GM18498 (cell line): ENCODE measurements around the gene HOXA2.

Experiments used
- ATAC-seq: cut with Tn5 transposase; IDR thresholded peaks from one replicate; pipeline ENCODE4 v1.9.1; 2021; ENCODE audit warnings: mild to moderate bottlenecking, moderate library complexity; ENCODE audit not compliant: unreplicated experiment

Gene HOXA2

DNA sequence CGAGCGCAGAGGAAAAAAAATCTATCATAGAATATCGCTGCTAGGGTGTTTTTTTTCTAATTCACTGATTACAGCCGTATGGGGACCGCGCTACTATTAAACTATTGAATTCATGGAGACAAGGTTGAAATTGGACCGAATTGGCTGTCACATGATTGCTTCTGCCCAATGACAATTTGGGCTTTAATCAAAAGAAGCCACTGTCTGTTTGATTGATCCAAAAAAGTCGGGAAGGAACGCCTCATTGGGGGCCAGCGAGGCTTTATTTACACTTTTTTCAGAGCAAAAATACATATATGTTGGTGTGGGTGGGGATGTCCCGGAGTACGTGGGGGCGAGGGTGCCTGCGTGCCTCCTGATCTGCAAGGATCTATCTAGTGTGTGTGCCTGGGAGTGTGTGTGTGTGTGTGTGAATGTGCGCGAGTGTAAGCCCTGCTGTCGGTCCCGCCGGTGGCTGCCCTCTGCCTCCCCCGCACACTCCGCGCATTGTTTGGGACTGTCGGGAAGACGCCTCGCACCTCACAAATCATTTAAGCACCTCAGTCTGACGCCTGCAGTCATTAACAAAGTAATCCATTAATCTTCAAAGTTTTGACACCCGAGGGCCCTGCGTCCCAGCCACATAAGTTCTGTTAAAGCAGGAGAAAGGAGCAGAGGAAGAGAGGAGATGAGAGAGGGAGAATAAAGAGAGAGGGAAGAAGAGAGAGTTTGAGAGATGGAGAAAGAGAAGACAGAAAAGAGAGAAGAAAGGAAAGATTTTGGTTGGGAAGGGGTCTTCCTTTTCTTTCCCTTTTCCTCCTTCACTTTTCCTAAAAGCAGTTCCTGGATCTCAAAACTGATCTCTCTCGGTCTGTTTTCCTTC lies at the start of gene HOXA2:
Gene HOXA2 (minus strand): TSS at position 103 of the 862 bp plus-strand sequence. CDS start 183 bp downstream, outside the sequence.
- no peak for ATAC-seq

DNA sequence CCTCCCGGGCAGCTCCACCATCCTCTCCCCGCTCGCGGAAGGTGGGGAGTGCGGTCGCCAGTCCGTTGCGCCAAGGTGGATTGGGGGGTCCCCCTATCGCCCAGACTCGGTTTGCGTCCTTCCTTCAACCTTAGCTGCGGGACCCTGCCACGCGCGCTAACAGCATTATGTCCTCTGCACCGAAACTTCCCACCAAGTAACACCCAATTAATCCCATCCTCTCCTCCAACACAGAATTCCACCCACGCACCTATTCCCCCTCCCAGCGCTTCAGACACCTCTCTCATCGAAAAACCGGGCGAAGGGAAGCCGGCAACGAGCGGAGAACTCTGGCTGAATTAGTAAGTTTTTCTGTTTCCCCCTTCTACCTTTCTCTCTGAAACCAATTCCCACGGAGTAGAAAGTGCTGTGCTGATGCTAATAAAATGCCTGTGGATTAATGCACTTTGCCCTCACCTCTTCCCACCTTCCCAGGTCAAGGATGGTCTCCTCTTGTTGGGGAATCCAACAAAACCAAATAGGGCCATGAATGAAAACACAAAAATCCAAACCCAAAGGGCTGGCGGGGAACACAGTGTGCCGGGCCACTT lies 49.0 kb upstream of the HOXA2 start:
- ATAC-seq, result no peak

DNA sequence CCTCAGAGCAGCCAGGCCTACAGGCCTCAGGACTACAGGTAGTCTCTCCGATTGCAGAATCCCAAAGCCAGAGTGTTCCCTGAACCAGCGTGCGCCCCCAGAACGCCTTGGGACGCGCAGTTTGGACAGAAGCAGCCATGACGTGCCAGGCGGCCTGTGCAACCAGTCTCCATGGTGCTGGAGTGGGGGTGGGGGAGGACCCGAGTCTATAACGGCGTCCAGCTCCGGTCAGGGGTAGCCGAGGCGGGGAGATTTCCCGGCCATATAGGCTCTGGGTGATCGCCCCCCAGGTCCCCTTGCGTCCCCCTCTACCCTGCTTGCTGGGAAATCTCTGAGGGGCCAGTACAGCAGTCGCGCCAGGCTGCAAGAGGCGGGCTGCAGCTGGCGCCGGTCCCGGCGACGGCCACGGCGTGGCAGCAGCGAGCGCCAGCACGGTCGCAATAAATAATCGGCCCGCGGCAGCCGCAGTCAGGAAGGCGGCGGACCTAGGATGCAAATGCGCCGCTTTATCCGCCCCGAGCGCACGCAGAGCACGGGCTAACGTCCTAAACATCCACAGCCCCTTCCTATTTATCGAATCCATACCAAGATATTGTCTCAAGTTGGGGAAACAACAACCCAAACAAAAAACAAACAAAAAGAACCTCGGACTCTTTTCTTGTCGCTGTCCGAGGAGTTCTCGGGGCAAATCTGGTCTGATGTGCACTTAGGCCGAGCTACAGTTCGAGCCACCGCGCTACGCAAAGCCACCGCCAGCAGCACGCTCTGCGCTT lies 48.3 kb upstream of the HOXA2 start:
- peak; percentile 90 for ATAC-seq

DNA sequence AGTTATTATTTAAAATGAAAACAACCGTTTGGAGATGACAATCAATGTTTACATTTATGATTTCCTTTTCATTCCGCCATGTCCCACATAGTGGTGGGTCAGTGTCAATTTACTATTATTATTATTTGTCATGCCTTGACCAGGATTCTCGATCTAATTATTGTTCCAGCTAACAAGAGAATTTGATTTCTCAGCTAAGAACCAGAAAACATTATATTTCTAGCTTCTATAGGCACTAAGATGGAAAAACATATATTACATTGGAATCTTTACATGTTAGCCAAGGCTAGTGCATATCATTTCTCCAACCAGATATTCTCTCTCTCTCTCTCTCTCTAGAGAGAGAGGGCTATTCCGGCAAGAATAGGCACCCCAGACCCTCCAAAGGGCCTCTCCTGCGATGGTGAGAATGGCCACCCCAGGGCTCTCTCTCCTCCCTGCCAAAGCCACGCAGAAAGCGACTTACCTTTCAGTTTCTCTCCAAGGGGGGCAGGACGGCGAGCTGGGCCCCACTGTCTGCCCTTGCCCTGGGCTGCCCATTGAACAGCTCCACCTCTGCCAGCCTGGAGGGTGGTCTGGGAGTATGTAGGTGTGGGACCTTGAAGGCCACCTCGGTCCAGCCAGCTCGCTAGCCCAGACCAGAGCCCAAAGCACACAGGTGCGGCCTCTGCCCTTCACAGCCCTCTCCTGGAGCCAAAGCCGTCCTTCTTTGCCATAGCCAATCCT lies 47.5 kb upstream of the HOXA2 start:
- no peak for ATAC-seq

DNA sequence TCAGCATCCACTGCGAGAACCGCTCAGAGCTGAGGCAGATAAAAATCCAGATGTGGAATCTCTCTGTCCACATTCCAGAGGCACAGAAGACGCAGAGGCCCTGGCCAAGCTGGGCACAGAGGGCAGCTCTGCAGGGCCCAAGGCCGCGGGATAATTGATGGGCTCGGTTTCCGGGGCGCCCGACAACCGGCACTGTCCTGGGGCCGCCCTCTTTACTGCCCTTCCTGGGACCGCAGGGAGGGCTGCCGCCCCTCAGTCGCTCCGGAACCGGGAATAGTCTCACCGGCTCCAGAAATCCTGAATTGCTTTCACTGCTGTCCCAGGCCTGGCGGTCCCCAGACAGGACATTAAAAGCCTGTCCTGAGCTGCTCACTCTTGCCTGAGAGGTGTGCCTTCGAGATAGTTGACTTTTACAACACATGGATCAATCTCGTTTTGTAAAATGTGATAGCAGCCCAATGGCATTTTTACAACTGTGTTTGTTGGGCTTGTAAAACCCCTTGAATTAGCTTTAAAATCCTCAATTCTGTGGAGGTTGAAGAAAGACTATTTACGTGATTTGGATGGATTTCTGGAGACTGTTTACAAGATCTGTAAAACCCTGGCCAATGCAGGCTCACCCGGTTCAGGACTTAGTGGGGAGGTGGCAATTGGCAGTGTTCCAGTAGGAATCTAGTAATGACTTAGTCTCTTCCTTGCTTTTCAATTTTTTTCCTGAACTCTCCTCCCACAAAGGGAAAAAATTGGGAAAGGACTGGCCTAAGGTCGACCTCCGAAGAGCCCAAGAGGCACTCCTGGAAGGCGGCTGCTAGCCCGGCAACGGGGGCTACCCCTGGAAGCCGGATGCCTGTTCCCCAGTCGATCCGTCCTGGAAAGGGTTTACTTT lies 46.5 kb upstream of the HOXA2 start:
- no peak for ATAC-seq

DNA sequence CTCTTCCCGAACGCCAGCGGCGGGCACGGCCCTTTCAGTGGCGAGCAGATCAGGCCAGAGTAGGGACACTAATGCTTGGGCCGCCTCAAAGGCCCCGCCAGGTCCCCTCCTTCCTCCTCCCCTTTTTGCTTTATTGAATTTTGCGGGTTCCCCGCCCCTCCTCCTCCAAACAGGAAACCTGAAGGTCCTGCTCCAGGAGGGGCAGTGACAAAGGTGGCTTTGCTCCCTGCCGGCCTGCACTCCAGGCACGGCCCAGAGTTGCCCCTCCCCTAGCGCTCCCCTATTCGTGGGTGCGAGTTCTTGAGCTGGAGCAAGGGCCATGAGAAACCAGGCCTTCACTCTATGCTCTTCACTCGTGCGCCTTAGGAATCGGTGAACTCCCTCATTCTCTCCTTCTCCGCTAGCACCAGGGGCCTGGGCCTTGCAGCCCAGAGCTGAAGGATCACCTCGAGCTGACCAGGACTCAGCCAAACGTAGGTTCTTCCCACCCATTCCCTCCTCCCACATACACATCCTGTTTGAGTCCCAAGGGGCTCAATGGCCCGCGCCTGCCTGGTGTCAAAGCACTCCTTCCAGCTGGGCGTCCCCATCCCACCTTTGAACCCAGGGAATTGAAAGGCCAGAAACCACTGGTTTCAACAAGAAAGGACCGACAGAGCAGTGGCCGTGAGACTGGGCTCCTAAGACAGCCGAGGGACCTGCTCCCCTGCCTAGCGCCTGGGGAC lies 45.7 kb upstream of the HOXA2 start:
- ATAC-seq, result no peak

DNA sequence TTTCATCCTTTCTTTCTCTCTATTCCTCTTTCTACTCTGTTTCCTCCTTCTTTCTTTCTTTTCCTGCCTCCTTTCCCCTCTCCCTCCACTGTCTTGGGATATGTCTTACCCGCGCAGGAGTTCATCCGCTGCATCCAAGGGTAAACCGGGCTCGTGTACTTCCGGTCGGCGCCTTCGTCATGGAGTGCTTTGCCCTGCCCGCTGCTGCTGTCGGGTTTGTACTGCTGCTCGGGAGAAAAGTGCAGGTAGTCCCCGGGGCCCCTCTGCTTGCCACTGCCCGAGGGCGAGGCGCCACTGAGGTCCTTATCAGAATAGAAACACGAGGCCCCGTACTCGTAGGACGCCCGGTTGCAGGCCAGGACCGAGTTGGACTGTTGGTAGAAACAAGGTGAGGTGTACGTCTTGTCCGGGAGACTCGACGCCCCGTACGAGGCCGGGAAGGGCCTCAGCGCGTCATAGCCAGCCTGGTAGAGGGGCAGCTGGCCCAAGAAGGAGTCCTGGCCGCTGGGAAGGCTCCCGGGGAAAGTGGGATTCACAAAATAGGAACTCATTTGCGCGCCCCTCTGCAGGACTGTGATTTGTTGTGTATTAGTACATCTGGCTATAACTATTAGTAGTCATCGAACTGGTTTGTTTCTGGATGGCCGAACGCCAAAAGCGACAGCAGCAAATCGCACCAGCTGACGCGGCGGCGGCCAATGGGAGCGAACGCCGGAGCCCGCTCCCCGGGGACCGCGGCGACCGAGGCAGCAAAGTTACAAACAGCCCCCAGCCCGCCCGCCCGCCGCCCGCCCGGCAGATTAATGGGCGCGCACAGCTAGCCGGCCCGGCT lies 44.9 kb upstream of the HOXA2 start, which contains the start of gene HOXA6:
Gene HOXA6 (minus strand): TSS at position 576 of the 832 bp plus-strand sequence. CDS start 25 bp downstream, at position 551.
- no peak for ATAC-seq

DNA sequence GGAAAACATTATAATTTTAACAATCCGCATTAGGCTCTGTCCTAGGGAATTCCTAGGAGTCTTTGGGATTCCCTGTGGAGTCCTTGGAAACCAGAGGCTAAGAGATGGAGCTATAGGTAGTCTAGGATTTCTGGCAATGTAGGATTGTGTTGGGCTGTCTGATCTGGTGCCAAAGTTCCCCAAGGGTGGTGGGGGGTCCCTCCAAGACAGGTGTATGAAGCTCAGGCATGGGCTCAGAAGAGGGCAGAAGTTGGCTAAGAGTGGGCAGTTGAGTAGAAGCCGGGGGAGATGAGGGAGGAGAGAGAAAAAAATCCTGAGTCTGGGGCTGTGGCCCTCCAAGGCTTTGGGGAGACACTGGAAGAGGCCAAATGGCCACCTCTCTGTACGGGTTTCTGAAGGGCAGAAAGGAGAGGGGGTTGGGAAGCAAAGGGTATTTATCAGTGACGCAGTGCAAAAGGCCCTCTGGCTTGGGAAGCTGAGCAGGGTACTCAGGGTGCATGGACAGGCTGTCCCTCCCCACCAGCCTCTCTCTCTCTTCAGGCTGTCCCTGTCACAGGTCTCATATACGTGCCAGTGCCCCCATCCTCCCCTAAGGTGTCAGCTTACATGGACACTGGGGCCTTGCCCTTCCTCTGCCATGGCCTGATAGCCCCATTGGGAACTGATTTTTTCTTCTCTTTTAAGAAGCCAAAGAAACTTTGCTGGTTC lies 44.2 kb upstream of the HOXA2 start:
- ATAC-seq, result no peak

DNA sequence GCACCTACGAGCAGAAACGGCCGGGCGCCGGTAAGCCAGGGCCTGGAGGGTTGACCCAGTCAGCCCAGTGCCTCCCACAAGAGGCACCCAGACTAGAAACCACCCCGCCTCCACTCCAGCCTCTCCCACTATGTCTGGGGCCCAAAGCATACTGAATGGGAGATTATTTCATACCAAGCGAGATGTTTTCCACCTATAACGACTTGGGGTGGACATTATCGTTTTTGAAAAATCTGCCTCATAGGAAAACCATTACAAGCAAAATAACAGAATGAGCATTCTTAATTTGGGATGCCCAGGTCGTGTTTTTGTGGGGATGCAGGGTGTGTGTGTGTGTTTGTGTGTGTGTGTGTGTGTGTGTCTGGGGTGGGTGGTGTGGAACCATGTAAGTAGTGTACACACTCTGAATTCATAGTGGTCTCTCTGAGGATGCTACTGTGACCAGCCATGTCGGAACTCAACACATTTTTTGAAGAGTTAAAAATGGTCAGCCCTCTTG lies 43.5 kb upstream of the HOXA2 start:
- ATAC-seq, result no peak

DNA sequence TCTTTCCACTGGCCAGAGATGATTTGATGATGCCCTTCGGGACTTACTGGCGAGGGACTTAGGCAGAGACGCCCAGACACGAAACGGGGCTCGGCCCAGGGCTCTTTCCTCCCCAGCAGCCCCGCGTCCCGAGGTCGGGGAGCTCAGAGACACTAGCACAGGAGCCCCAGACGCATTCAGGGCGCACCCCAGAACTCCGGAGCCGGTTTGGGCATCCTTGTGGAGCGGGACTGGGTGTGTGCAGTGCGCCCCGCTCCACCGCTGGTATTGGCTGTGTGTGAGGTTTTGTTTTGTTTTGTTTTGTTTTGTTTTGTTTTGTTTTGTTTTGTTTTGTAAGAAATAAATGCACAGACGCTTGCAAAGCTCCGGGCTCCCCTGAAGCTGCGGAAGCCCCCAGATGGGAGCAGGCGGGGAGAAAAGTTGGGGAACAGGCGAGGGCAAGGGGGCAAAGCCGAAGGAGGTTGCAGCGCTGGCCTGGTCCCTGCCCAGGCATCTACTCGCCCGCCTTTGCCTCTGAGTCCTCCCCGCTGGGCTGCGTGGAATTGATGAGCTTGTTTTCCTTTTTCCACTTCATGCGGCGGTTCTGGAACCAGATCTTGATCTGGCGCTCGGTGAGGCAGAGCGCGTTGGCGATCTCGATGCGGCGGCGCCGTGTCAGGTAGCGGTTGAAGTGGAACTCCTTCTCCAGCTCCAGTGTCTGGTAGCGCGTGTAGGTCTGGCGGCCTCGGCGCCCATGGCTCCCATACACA lies 42.9 kb upstream of the HOXA2 start:
- no peak for ATAC-seq

DNA sequence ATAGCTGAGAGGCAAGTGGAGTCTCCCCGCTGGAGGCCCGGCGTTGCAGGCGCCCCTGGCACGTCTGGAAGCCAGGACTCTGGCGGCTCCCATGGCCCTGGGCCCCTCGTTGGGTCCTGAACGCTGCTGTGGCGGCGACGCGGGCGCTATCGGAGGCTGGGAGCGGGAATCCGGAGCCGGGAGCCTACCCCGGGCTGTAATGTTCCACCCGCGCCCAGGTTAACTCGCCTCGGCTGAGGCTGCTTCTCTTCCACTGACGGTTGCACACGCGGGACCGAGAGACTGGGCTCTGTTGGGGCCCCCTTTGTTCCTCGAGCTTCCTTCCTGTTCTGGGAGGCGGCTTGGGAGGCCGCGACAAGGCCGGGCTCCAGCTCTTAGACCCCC lies 42.3 kb upstream of the HOXA2 start:
- no peak for ATAC-seq

DNA sequence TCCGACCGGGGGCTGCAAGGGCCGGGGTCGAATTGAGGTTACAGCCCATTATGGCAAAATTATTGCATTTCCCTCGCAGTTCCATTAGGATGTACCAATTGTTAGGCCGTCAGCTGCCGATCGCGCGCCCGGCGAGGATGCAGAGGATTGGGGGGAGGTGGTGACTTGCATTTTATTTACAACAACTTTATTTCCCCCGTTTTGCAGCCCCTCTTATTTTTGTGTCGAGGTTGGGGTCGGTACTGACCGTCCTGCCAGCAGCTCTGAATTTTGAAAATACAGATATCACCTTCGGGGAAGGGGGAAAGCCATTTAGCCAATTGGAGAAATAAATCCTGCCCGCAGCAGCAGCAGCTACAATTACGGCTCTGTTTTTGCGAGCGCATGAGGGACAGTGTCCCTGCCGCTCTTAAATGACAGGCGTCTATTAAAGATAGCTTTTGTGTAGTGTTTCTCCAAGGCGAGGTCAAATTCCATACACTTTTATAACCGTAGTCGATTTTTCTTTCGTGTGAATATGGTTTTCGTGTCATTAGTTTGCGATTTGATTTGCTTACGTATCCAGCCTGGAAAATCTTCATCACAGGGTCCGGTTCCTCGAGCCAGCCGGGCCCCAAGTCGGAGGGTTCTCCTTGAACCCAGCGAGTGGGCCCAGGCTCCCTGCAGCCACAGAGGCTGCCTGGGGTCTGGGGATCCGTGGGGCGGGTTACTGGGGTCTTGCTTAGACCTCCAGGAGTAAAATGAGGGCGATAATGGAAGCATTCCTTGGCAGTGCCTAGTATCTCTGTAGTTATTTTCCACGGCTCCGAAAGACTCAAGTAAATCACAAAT lies 41.7 kb upstream of the HOXA2 start:
- no peak for ATAC-seq

DNA sequence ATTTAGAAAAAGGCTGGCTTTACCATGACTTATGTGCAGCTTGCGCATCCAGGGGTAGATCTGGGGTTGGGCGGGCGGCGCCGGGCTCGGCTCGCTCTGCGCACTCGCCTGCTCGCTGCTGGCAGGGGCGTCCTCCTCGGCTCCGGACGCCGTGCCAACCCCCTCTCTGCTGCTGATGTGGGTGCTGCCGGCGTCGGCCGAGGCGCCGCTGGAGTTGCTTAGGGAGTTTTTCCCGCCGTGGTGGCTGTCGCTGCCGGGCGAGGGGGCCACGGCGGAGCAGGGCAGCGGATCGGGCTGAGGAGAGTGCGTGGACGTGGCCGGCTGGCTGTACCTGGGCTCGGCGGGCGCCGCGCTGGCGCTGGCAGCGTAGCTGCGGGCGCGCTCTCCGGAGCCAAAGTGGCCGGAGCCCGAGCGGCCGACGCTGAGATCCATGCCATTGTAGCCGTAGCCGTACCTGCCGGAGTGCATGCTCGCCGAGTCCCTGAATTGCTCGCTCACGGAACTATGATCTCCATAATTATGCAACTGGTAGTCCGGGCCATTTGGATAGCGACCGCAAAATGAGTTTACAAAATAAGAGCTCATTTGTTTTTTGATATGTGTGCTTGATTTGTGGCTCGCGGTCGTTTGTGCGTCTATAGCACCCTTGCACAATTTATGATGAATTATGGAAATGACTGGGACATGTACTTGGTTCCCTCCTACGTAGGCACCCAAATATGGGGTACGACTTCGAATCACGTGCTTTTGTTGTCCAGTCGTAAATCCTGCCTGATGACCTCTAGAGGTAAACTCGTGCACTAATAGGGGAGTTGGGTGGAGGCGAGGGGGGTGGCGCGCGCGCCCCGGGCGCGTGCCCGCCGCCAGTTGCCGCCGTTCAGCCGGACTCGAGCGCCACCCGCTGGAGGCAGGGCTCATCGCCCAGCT lies 40.8 kb upstream of the HOXA2 start, which contains the start of gene HOXA5:
Gene HOXA5 (minus strand): TSS at position 659 of the 927 bp plus-strand sequence. CDS start 74 bp downstream, at position 585.
- no peak for ATAC-seq

DNA sequence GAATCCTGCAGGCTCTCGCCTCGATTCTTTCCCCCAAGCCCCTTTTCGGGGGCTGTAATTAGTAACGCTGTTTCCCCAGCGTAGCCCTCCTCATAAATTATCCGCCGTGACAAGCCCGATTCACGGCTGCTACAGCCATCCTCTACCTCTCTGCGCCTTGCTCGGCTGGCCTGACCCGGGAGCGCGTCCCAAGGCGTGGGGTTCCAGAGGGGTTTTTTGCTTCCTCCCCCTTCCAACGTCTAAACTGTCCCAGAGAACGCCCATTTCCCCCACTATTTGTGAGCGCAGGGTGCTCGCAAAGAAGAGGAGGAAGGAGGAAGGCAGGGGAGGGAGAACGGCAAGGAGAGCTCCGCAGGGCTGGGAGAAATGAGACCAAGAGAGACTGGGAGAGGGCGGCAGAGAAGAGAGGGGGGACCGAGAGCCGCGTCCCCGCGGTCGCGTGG lies 40.1 kb upstream of the HOXA2 start:
- no peak for ATAC-seq
